HCT116 (cell line): Measurements from ENCODE around the gene DIPK1B. TPM values are rescaled to one million over a fixed set of nuclear protein-coding genes. Genes with fewer than 3 reads are reported as not detected.

Experiments
- ATAC-seq: fragments of 200-7000 bp; cut with Tn5 transposase; 2 replicates; pipeline ENCODE4 v1.9.1; 2020; ENCODE audit warnings: mild to moderate bottlenecking, moderate library complexity
- BruUV-seq: library from RNA; stranded (reverse); fragments of 400-500 nt; replicated peaks from 2 replicates; lab custom pipeline; 2021; lab: Mats Ljungman, UMichigan
- CTCF ChIA-PET: fragments of 300-600 bp; sonication (Branson Sonifier 250); formaldehyde crosslinking; loops from one replicate; lab custom pipeline; 2021; ENCODE audit warnings: antibody characterized with exemption; lab: Charles Lee
- POLR2A ChIA-PET: fragments of 300-600, 350-600 bp; sonication (Branson Sonifier 250); formaldehyde crosslinking; loops from one replicate; lab custom pipeline; 2021; ENCODE audit warnings: antibody characterized with exemption; lab: Charles Lee
- RAD21 ChIA-PET, 2 experiments: fragments of 300-600 bp; sonication (Branson Sonifier 250); formaldehyde crosslinking; loops; one replicate each; lab custom pipeline; 2023; ENCODE audit warnings: low total read pairs in 2 of 2; ENCODE audit not compliant: uncharacterized antibody in 2 of 2, unreplicated experiment in 2 of 2, low non-redundant PET in 1 of 2; lab: Charles Lee
- DNase-seq: peaks from one replicate; pipeline ENCODE4 v3.0.0-alpha.2; 2010; ENCODE audit warnings: low read depth, low spot score
- H2AFZ ChIP-seq: fragments of 200-600 bp; shearing (Covaris generic), sonication (generic); 2 replicates; pipeline ENCODE4 v1.6.1; 2017; ENCODE audit warnings: low read depth, mixed run types, mixed read lengths, antibody characterized with exemption, low read length; ENCODE audit not compliant: poor library complexity, severe bottlenecking
- H3K27ac ChIP-seq: 2 replicates; pipeline ENCODE4 v1.5.1; 2012; ENCODE audit warnings: low read depth, low read length
- H3K27me3 ChIP-seq: fragments of 200-600 bp; sonication (generic); 2 replicates; pipeline ENCODE4 v1.6.1; 2016; ENCODE audit warnings: mixed run types, low read length, mixed read lengths; ENCODE audit not compliant: insufficient read depth
- H3K36me3 ChIP-seq, 2 experiments: fragments of 200-500 bp in 1 of 2; fragments of 200-600 bp in 1 of 2; sonication (Bioruptor generic) in 1 of 2; sonication (generic) in 1 of 2; 2 replicates each; pipeline versions ENCODE4 v1.5.1 to v1.6.1; 2014 to 2016; ENCODE audit warnings: low read length in 2 of 2, inconsistent platforms in 1 of 2, mixed read lengths in 1 of 2, mixed run types in 1 of 2; ENCODE audit not compliant: insufficient read depth in 2 of 2, control insufficient read depth in 1 of 2
- H3K4me1 ChIP-seq, 2 experiments: fragments of 200-600 bp in 1 of 2; sonication (generic) in 1 of 2; 2 replicates each; pipeline versions ENCODE4 v1.5.1 to v1.6.1; 2012 to 2017; ENCODE audit warnings: low read length in 2 of 2, inconsistent platforms in 1 of 2, mild to moderate bottlenecking in 1 of 2, mixed read lengths in 1 of 2, mixed run types in 1 of 2, moderate library complexity in 1 of 2; ENCODE audit not compliant: insufficient read depth in 2 of 2, control insufficient read depth in 1 of 2
- H3K4me2 ChIP-seq: fragments of 200-600 bp; sonication (generic); 2 replicates; pipeline ENCODE4 v1.6.1; 2017; ENCODE audit warnings: mixed run types, low read length, mixed read lengths
- H3K4me3 ChIP-seq, 2 experiments: fragments of 200-600 bp in 1 of 2; sonication (generic) in 1 of 2; replicated peaks in 1 of 2; 2 replicates each; pipeline ENCODE4 v1.5.1; 2011 to 2016; ENCODE audit warnings: low read length in 2 of 2, control low read depth in 1 of 2, low read depth in 1 of 2, mild to moderate bottlenecking in 1 of 2, mixed read lengths in 1 of 2, mixed run types in 1 of 2
- H3K79me2 ChIP-seq: fragments of 200-600 bp; sonication (generic); 2 replicates; pipeline ENCODE4 v1.6.1; 2017; ENCODE audit warnings: mild to moderate bottlenecking, mixed run types, low read length, moderate library complexity, mixed read lengths; ENCODE audit not compliant: insufficient read depth
- H3K9ac ChIP-seq: fragments of 200-600 bp; sonication (generic); 2 replicates; pipeline ENCODE4 v1.6.1; 2016; ENCODE audit warnings: low read length, mixed read lengths
- H3K9me2 ChIP-seq: fragments of 200-600 bp; sonication (generic), shearing (Covaris generic); 2 replicates; pipeline ENCODE4 v1.6.1; 2017; ENCODE audit warnings: mixed run types, mild to moderate bottlenecking, moderate library complexity; ENCODE audit not compliant: insufficient read depth
- H3K9me3 ChIP-seq, 2 experiments: fragments of 200-500 bp in 1 of 2; fragments of 200-600 bp in 1 of 2; sonication (Bioruptor generic) in 1 of 2; sonication (generic) in 1 of 2; 2 replicates each; pipeline ENCODE4 v1.6.1; 2014 to 2017; ENCODE audit warnings: low read length in 2 of 2, mixed read lengths in 2 of 2, inconsistent platforms in 1 of 2, low read depth in 1 of 2, mild to moderate bottlenecking in 1 of 2, mixed run types in 1 of 2, moderate library complexity in 1 of 2; ENCODE audit not compliant: control insufficient read depth in 1 of 2, insufficient read depth in 1 of 2
- H4K20me1 ChIP-seq: fragments of 200-600 bp; sonication (generic), shearing (Covaris generic); 2 replicates; pipeline ENCODE4 v1.6.1; 2017; ENCODE audit warnings: mixed run types, mild to moderate bottlenecking, moderate library complexity; ENCODE audit not compliant: insufficient read depth
- ATF3 ChIP-seq: IDR thresholded peaks from 2 replicates; pipeline ENCODE4 v1.6.1; 2012
- CBX3 ChIP-seq: IDR thresholded peaks from 2 replicates; pipeline ENCODE4 v1.6.1; 2012; ENCODE audit warnings: low read depth
- CEBPB ChIP-seq: IDR thresholded peaks from 2 replicates; pipeline ENCODE4 v1.6.1; 2012; ENCODE audit warnings: low read depth
- EGR1 ChIP-seq: IDR thresholded peaks from 2 replicates; pipeline ENCODE4 v1.6.1; 2012; ENCODE audit warnings: low read depth
- ELF1 ChIP-seq: IDR thresholded peaks from 2 replicates; pipeline ENCODE4 v1.6.1; 2012; ENCODE audit warnings: low read depth, borderline replicate concordance
- EZH2 ChIP-seq: fragments of 200-600 bp; sonication (generic); IDR thresholded peaks from 2 replicates; pipeline ENCODE4 v1.6.1; 2017; ENCODE audit warnings: antibody characterized with exemption, mixed run types
- EZH2phosphoT487 ChIP-seq: fragments of 200-600 bp; IDR thresholded peaks from 2 replicates; pipeline ENCODE4 v1.6.1; 2018; ENCODE audit warnings: antibody characterized with exemption, borderline replicate concordance
- MAX ChIP-seq: IDR thresholded peaks from 2 replicates; pipeline ENCODE4 v1.6.1; 2012
- POLR2AphosphoS5 ChIP-seq: IDR thresholded peaks from 2 replicates; pipeline ENCODE4 v1.6.1; 2011; ENCODE audit warnings: mild to moderate bottlenecking, low read depth, low read length, moderate library complexity
- RAD21 ChIP-seq: IDR thresholded peaks from 2 replicates; pipeline ENCODE4 v1.6.1; 2012; ENCODE audit warnings: low read depth, mild to moderate bottlenecking
- REST ChIP-seq: IDR thresholded peaks from 2 replicates; pipeline ENCODE4 v1.6.1; 2012; ENCODE audit warnings: low read depth
- SIN3A ChIP-seq: IDR thresholded peaks from 2 replicates; pipeline ENCODE4 v1.6.1; 2012; ENCODE audit warnings: low read depth
- SP1 ChIP-seq: IDR thresholded peaks from 2 replicates; pipeline ENCODE4 v1.6.1; 2012; ENCODE audit warnings: low read depth
- SRF ChIP-seq: IDR thresholded peaks from 2 replicates; pipeline ENCODE4 v1.6.1; 2012; ENCODE audit warnings: low read depth
- TCF7L2 ChIP-seq: IDR thresholded peaks from 2 replicates; pipeline ENCODE4 v1.7.0; 2011; ENCODE audit warnings: borderline replicate concordance, inconsistent platforms; ENCODE audit not compliant: insufficient read depth, insufficient read length; ENCODE audit errors: extremely low read depth
- YY1 ChIP-seq: IDR thresholded peaks from 2 replicates; pipeline ENCODE4 v1.6.1; 2011; ENCODE audit warnings: low read length, low read depth, moderate library complexity, mild to moderate bottlenecking; ENCODE audit not compliant: insufficient replicate concordance; ENCODE audit errors: extremely low read depth
- ZFX ChIP-seq: fragments of 450-650 bp; IDR thresholded peaks from 2 replicates; pipeline ENCODE4 v1.6.1; 2017
- intact Hi-C: fragments of 100-400 bp; cut with micrococcal nuclease; formaldehyde crosslinking; loops from 2 replicates; pipeline ENCODE4 v1.10.0; 2022
- total RNA-seq: library from RNA; stranded (reverse); gene quantifications from one replicate; pipeline ENCODE4 v1.2.1, GENCODE V29; 2021; ENCODE audit not compliant: unreplicated experiment
- TF ChIP-seq, protein P1 (sequence below): IDR thresholded peaks from 2 replicates; pipeline ENCODE4 v1.6.1; 2011; ENCODE audit warnings: mild to moderate bottlenecking, low read length, moderate library complexity; ENCODE audit not compliant: insufficient replicate concordance; ENCODE audit errors: extremely low read depth

DIPK1B gene
- total RNA-seq, 1 experiment from 2014 or later = 15.6 TPM

GRCh38 chr9:136734837-136735496 is 22.6 kb downstream of the DIPK1B start (continued):
- TF ChIP-seq SP1 (no peak), EZH2phosphoT487 (no peak), EGR1 (no peak), TCF7L2 (no peak)

DNA sequence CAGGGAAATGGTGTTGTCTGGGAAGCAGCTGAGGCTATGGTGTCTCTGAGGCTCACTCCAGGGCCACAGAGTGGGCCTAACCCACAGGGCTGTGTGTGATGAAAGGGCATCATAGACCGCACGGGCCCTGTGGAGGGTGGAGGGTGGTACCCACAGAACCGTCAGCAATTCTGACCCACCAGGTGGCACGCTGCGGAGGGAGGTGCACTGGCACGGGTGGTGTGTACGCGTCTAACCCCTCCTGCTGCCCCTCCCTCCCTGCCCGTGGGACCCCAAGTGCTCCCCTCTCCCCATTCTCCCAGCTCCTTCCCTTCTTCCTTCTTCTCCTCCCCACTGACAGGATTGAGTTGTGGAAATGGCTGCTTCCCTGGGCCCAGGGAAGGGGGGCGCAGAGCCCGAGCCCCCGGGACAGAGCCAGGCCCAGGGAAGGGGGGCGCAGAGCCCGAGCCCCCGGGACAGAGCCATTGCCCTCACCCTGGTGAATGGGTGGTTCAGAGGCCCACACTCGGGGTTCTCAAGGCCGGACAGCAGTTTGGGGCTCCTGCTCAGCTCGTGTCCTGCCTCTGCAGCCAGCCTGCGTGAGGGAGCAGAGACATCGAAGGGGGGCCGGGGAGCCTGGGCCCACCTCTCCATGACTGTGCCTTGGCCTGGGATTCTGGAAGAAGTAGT is 23.6 kb downstream of the DIPK1B start:
- DNase-seq (no peak), ATAC-seq (no peak)
- H3K9me3 ChIP-seq = no peaks in the 10 kb centered on the region
- no peaks in the 10 kb centered on the region for H3K9me2 ChIP-seq
- no peaks in the 10 kb centered on the region for H3K36me3 ChIP-seq
- no peaks in the 10 kb centered on the region for H4K20me1 ChIP-seq
- H3K9ac ChIP-seq = no peak overlapping the region
- BruUV-seq = no TSS peak
- H3K79me2 ChIP-seq = no peaks in the 10 kb centered on the region
- RAD21 ChIA-PET = no interaction called here
- no peak overlapping the region for H3K27ac ChIP-seq
- H3K4me3 ChIP-seq = no peak overlapping the region
- POLR2A ChIA-PET = no interaction called here
- H3K4me1 ChIP-seq = no peaks in the 10 kb centered on the region
- CTCF ChIA-PET = no interaction called here
- H2AFZ ChIP-seq = no peak overlapping the region
- no peak overlapping the region for H3K4me2 ChIP-seq
- no peaks in the 10 kb centered on the region for H3K27me3 ChIP-seq
- intact Hi-C loops = no loop called here
- TF ChIP-seq EGR1 (no peak), EZH2 (no peak), YY1 (no peak), REST (no peak), SP1 (no peak), ZFX (no peak), RAD21 (no peak), MAX (no peak), ATF3 (no peak), EZH2phosphoT487 (no peak), ELF1 (no peak), CBX3 (no peak), CEBPB (no peak), SRF (no peak), SIN3A (no peak), POLR2AphosphoS5 (no peak)
- TF ChIP-seq, protein P1, sequence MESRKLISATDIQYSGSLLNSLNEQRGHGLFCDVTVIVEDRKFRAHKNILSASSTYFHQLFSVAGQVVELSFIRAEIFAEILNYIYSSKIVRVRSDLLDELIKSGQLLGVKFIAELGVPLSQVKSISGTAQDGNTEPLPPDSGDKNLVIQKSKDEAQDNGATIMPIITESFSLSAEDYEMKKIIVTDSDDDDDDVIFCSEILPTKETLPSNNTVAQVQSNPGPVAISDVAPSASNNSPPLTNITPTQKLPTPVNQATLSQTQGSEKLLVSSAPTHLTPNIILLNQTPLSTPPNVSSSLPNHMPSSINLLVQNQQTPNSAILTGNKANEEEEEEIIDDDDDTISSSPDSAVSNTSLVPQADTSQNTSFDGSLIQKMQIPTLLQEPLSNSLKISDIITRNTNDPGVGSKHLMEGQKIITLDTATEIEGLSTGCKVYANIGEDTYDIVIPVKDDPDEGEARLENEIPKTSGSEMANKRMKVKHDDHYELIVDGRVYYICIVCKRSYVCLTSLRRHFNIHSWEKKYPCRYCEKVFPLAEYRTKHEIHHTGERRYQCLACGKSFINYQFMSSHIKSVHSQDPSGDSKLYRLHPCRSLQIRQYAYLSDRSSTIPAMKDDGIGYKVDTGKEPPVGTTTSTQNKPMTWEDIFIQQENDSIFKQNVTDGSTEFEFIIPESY = no peak
